Stimulated activated CD8-positive, alpha-beta memory T cell treated with anti-CD3 and anti-CD28 coated beads, Interleukin-7, amount 100 ng/mL, for 4 hours (primary cell): ENCODE data around the gene ARHGAP30.
A peak's percentile ranks its signal among the peaks of the same experiment; 100 is the strongest.

Source experiments
- DNase-seq, 2 donors: peaks; one replicate each; pipeline ENCODE4 v3.0.0-alpha.2; 2020; ENCODE audit warnings: low read depth in 2 of 2

Gene ARHGAP30

DNA sequence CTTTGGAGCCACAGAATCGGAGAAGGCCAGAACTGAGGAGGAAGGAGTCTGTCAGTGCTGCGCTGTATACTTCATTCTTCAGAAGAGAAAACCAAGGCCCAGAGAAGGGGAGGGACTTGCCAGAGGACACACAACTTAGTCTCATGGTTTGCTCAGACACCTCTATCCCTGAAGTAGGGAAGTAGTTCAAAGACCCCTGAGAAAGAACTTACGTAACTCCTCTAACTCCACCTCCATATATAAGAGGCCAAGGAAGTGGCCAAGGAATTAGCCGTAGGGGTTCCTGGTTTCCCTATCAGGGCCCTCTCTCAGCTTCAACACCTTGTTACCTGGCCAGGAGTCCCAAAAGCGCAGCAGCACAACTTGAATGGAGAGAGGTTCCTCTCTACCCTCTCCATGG lies 20.2 kb upstream of the ARHGAP30 start:
- no peak for DNase-seq

DNA sequence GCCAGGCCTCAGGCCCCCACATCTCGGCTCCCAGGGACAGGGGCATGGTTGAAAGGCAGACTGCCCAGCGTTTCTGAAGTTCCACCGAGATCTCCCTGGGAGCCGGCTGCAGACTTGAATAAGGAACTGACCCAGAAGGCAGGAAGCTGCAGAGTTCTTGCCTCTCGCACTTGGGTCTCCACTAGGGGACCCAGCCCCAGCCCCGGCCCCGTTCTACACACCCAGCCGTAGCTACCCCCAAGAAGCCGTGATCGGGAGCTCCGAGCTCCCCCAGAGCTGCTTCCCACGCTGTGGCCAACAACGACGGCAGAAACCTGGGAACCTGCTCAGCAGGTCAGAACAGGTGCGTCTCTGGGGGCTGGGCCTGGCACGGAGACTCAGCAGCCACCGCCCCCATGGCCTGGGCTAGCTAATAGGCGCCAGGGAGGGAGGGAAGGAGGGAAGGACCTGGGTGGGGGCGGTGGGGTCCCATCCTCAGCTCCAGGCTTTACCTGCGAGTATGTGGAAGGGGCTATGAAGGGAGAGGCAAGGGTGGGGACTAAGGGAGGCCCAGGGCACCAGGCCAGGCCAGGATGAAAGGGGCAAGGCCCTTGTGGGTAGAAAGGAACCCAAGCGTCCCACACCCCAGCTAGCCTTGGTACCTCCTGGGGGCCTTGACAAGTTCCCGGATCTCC lies 19.7 kb upstream of the ARHGAP30 start, which contains the start of gene NECTIN4:
NECTIN4 (minus strand) TSS at position 308 of the 674 bp plus-strand sequence; CDS start at position 46, 262 bp downstream.
- DNase-seq: no peak

DNA sequence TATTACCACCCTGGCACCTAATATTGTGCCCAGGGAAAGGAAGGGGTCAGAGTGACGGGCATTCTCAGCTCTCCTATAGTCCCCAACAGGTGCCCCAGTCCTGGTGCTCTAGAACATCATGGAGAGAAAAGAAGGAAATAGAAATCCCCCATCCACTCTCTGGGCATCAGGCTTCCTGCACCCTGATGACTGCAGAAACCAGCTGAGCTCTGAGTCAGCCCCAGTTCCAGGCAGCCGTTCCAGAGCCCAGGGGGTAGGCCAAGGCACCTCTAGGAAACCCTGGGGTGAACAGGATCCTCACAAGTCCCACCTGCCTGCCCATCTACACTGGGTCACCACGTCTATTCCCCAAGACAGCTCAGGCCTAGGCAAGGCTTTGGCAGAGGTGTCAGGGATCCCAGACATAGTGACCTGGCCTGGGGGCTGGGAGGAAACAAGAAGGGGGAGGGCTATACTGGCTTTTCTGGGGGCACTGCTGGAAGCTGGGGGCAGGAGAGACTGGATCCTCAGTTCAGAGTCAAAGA lies 19.0 kb upstream of the ARHGAP30 start:
- no peak for DNase-seq

DNA sequence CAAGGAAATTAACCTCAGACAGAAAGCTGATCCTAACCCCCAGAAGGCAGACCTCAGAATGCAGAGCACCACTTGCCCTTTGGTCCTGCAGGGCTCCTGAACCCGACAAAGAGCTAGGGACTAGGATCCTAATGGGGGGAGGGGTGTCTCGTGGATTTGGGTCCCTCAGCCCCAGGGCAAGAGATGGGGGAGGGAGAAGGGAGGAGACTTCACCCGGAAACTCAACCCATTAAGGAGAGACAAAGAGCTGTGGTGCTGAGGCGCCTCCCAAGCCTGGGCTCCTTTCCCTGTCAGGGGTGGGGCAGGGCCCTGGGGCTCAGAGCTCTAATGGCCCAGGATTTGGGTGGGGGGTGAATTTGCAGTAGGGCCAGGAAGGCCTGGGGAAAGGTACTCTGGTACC lies 16.8 kb upstream of the ARHGAP30 start:
- no peak for DNase-seq

DNA sequence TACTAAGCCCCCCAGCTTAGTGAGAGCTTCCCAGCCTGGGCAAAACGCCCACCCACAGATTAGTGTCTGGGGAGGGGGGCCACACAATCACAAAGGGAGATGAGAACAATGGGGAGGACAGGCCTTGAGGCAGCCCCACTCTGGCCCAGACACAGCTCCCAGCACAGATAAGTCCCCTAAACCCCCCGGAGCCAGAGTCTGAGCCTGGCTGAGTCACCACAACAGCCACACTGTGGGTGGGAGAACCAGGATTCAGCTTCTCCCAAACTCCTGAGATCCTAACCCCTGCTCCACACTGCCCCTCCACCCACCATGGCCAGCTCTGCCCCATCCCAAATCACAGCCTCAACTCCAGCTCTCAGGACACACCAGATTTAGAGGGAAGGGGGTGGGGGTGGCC lies 15.5 kb upstream of the ARHGAP30 start:
- no peak for DNase-seq

DNA sequence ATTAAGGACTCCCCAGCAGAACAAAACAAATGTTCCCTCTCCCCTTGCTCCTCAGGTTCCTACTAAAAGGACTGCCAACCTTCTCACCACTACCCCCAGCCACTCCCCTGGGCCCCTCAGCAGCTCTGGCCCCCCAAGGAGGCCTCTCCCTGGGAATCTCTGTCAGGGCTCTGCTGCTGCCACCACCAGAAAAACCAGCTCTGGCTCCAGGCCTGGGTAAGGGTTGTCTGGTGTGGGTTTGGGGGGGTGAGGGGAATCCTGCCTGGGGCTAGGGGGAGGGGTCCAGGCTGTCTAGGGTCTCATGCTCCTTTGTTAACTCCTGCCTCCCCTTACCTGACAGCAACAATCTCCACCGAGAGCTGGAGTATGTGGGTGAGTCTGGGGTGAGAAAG lies 14.9 kb upstream of the ARHGAP30 start:
- no peak for DNase-seq

DNA sequence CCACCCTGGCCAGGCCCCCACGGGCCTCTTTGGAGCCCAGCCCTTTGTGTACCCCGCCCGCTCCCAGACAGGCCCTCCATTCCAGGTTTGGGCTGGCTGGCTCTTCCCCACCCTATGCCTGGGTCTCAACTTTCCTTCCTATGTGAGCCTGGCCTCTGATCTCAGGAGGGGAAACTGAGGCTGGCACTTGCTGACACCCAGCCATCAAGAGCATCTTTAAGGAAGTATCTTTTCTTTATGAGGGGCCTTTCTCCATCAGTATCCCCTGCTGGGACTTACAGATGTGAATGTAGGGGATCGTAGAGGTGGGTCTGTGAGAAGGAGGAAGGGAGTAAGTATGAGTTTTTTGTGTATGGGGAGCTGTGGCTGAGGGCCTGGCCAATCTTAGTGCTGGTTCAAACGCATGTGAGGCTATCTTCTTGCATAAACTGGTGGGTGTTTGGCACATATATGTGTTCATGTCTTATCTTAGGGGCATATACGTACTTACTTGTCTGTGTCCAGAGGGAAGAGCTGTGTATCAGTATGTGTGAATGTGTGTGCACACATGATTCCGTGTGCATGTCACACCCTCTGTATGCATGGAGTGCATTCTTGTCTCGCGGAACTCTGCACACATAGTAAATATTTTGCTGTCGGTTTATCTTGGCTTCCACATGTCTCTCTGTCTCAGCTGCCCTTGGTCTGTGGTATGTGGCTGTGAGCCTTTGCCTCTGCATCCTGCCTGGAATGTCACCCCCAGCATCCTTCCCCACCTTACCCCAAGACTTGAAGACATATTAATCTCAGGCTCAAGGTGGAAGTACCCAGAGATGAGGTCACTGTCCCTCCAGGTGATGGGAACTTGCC lies 14.3 kb upstream of the ARHGAP30 start:
- DNase-seq: no peak

DNA sequence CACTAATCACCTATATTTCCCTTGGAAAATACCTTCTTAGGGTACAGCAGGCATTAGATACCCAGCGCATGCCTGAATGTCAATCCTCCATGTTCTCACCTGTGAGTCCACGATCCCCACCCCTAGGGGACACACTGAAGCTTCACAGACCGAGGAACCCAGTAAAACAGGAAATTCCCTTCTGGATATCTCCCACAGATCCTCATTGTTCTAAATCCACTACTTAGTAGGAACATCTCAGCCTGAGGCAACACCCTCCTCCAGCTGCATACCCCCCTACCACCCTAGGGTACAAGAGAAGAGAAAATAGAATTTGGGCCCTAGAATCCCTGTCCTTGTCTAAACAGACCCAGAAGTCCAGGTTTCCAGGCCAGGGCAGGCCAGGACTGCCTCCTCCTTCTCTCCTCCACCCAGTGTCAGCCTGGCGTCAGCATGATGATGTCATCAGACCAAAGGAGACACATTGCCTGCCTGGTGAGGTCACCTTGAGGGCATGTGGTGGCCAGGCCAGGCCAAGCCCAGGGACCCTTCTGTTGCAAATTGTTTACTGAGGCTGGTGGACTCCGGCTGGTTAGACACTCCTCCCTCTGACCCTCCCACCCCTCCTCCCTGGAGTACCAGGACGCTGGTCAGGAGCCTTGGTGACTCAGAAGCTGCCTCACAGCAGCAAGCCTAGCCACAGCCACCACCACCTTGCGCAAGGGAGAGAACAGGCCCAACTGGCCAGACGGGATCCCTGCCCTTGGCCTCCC lies 13.5 kb upstream of the ARHGAP30 start:
- DNase-seq: no peak

DNA sequence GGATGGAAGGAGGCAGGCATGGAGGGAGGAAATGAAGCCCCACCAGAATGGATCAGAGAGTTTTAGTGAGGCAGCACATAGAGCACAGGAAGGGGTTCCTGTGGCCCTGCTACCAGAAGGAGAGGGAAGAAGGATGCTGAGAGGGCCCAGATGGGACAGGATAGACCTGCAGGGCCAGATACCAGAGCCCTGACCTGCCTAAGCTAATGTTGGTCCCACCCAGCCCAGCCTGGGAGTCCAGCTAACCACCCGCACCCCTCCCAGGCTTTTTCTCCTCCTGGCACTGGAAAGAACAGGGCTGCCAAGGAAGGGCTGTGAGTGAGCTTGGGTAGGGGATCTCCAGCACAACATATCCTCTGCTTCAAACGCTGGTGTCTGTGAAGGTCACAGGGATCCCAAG lies 12.8 kb upstream of the ARHGAP30 start:
- DNase-seq: no peak

DNA sequence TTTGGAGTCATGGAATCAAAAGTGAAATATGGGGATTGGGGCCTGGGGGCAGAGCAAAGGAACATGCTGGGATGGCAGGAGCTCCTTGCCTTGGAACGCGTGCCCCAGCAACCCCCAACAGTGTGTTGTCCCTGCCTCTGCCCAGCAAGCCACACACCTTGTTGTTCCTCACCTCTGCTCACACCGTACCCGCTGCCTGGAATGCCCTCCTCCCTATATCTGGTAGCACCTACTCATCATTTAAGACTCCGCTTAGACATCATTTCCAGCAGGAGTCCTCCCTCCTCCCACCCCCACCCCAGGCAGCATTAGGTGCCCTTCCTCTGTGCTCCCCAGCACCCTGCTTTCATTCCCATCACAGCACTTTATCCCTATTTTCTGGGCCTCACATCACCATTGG lies 11.8 kb upstream of the ARHGAP30 start:
- DNase-seq: no peak

DNA sequence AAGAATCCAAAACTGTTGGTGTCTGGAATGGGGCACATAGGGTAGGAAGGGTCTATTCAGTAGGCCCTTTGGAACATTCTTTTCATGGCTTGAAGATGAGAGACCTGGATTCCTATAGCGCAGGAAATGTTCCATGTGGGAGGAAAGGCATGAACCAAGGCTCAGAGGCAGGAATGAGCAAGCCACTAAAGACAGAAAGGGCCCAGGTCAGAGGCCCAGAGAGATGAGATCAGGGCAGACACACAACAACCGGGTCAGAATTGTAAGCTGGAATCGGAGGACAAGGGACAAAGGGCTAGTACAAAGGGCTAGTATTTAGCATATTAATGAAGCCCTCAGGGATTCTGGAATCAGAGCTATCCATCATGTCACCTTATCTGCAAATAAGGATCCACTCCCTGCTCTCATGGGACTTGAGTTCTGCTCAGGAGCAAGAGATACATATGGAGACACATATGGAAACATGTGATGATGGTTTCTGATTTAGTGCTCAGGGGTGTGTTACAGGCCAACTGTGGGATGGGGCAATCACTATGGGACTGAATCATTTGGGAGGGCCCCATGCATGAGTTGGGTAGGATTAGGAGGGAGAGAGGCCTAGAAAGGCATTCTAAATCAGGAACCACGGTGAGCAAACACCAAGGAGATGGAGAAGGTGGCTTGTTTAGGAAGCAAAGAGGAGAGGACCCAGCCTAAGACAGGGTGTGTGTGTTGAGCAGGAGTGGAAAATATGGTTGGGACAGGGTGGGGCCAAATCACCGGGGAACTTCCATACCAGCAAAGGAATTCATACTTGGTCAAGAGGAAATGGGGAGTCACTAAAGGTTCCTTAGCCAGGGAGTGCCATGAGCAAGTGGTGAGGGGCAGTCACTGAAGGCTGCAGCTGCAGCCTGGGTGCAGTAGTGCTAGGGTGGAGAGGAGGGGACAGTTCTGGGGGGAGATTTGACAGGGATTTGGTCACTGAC lies 11.0 kb upstream of the ARHGAP30 start:
- DNase-seq: no peak

DNA sequence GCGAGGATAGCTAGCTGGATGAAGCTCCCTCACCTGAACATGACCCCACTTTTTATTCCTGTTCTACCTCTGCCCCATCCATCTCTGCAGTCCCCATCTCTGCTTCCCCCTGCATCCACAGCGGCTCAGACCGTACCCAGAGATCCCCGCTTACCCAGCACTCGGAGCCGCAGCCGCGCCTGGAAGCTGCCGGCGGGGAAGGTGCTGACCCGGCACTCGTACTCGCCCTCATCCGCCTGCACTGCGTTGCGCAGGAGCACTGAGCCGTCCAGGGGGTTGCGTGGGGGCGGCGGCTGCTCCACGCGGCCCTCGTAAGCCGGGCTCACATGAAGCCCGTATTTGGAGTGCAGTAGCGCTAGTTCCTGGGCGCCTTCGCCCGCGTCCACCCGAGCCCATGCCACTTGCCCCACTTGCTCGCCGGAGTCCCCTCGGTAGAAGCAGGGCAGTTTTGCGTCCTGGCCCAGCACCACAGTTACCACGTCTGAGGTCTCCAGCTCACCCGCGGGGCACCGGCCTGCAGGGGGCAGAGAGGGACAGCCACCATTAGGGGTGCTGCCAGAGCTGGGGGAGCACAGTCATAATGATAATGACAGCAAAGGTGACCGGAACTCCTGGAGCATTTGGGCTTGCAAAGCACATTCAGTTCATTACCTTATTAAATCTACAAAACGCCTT lies 9.9 kb upstream of the ARHGAP30 start:
- no peak for DNase-seq

DNA sequence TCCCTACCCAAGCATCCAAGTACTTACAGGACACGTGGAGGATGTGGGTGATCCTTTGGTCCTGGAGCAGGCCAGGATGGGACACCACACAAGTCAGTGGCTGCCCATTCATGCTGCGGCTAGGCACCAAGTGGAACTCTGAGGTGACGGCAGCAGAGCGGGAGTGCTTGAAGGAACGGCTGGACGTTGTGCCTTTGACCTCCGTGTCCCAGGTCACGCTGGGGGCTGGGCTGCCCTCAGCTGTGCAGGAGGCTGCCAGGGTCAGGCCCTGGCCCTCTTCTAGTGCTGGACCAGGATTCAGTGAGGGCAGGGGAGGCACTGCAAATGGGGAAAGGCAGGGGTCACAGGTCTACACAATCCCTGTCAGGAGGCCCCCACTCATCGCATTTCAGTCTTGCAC lies 7.7 kb upstream of the ARHGAP30 start:
- DNase-seq: no peak

DNA sequence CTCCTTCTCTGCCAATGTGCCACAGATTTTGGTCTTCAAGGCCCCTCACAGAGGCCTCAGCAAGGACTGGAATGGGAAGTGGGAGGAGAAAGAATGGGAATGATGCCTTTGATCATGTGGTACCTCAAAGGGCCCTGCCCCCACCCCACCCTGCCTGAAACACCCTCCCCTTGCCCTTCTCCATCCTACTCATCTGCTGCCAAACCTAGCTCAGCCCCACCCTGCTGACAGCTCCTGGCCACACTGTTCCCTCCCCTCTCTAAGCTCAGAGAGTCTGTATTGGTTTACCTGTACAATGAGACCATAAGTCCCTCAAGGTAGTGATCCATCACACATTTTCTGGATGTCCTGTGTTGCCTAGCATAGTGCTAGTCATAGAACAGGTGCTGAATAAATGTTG lies 6.7 kb upstream of the ARHGAP30 start:
- no peak for DNase-seq

DNA sequence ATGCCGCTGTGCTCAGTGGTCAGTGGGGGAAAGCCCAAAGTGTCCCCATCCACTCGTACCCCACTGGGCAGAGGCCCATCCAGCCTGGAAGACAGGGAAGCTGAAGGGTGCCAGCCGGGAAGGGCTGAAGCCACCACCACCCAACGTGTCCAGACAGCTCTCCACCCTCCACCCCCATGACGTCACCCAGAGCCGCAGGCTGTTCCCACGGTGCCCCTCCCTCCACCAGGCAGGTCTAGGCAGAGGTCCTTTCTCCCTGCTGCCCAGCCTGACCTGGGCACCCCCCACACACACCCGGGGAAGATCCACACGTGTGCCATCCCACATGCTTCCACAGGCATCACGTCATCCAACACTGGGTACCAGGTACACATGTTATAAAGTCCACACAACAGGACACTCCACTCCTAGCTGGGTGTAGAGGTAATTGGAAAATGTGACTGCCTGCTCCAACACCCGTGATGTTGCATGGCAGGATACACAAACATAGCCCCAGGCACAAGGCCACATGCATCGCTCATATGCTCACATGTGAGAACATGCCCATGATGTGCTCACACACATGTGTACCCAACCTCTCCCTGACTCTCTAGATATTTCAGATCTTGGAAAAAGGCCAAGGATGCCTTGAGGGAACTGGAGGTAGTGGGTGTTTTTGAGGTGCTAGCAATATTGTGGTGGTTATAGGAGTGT lies 5.1 kb upstream of the ARHGAP30 start:
- DNase-seq: no peak

DNA sequence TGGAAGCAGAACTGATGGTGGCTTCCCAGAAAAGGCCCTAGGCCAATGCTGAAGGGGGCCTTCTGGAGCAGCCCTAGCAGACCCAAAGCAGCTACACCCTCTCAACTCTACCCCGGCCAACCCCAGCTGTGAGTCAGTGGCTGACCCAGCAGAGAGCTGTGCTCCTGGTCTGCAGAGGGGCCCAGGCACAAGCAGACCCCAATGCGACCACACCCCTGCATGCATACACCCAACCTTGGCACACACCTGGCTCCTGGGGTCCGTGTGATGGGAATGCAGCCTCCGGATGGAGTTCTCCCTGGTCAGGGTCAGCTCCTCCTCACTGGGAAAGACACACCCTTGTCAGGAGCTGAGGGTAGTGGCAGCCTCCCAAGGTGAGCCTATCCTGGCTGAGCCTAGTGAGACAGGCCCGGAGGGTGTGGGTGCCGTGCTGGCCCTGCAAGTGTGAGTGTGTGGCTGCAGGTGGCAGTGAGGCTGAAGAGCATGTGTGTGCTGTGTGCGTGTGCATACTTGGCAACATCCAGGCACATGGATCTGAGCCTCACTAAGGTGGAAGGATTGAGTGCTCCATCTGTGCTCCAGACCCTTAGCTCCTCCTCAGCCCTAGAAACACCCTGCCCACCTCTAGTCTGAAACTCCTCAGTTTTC lies 3.9 kb upstream of the ARHGAP30 start:
- DNase-seq: no peak

DNA sequence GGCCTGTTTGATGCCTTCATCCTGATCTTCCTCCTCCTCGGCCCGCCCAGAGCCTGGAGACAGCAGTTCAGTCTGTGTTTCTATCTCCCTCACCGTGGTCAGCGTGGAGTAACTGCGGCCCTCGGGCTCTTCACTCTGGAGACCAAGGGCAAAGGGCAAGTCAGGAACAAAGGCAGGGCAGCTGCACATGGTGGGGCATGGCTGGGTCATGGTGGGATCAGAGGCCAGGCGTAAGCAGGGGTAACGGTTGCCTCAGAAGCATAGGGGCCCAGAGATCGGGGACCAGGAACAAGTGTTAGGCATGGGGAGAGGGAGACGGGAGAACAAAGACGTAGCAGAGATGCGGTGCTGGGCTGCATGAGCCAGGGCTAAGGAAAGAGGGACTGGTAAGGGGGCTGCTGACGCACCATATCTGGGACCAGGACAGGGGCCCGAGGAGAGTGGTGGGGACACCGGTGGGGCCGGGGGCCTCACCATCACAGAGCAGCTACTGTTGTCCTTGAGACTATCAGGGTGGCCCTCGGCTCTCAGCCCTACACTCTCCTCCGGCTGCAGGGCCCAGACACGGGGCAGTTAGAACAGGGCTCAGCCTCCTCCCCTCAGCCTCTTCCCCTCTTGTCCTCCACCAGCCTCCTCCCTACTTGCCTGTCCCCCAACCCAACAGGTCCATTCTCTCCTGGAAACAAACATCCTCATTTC lies 3.2 kb upstream of the ARHGAP30 start:
- no peak for DNase-seq

DNA sequence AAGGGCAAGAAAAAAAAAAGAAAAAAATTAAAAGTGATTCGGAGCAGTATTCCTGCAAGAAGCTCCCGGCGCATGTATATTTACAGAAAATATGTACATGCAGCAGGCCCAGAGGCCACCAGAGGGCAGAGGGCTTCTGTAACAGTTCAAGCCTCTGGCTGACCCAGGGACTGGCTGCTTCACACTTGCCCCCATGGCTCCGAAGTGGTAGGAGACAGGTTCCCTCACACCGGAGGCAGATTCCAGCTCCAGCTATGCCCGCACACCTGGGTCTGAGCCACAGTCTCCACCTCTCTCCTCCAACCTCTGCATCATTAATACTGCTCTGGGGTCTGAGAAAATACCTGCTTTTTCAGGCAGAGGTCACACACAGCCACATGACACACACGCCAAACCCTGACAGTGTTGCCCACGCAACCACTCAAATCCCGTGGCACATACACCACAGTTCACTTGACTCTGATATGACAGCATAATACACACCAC lies 2.2 kb upstream of the ARHGAP30 start:
- peak in 1 of 2 donors; percentile 43 for DNase-seq

DNA sequence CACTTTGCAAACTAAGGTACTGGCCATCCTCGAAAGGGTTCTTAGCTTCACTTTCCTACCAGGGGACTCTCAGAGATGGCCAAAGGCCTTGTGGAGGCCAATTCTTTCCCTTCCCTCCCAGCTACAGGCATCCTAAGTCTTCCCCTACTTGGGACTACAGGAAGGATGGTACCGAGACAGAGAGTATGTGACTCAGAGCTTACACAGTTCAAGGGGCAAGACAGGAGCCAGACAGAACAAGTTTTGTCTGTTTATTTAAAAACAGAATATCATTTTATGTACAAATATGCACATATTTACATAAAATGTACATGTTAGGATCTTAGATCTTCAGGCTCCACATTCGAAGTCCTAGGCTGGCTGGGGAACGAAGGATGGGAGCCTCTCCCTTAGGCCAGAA lies 1.1 kb upstream of the ARHGAP30 start:
- no peak for DNase-seq
